ENCODE data around the gene LRRC74A.

- TF ChIP-seq ZNF274 (IDR thresholded peaks at IDR 0.05; ENCODE audit: low read depth, low read length) (no peak), YY1 (IDR thresholded peaks at IDR 0.05; ENCODE audit: insufficient read depth, insufficient read length) (no peak), SUZ12 (IDR thresholded peaks at IDR 0.05; ENCODE audit: extremely low read depth, insufficient read depth, insufficient read length) (no peak)
These were observed 18.0 kb downstream of the LRRC74A start for GRCh38 chr14:76844223-76844622.

Data from NT2/D1 (cell line).